A549 (cell line): ENCODE measurements around the gene UCHL5. TPM values are rescaled to one million over a fixed set of nuclear protein-coding genes. Genes with fewer than 3 reads are reported as not detected.
A peak's percentile ranks its signal among the peaks of the same experiment; 100 is the strongest.

Experiments used
- ATAC-seq, 2 experiments: fragments of 200-7000 bp in 1 of 2; fragments of >200 bp in 1 of 2; cut with Nextera tagmentation in 1 of 2; cut with Tn5 transposase in 1 of 2; 3 replicates each; pipeline versions ENCODE4 v1.8.0 to v1.9.1; 2018 to 2020; ENCODE audit warnings: mild to moderate bottlenecking in 1 of 2, moderate library complexity in 1 of 2
- CTCF ChIA-PET: fragments of 300-600 bp; sonication (Branson Sonifier 250); formaldehyde crosslinking; extraction: SDS; loops from one replicate; lab custom pipeline; 2021; ENCODE audit warnings: antibody characterized with exemption, inconsistent platforms; lab: Yijun Ruan, JAX
- POLR2A ChIA-PET: fragments of 350-600 bp; formaldehyde crosslinking; extraction: SDS; loops from one replicate; lab custom pipeline; 2021; ENCODE audit warnings: antibody characterized with exemption, inconsistent platforms; lab: Yijun Ruan, JAX
- DNase-seq, 2 experiments: peaks; one replicate each; pipeline versions ENCODE4 v3.0.0 to v3.0.0-alpha.2; 2011 to 2016; ENCODE audit warnings: low read depth in 1 of 2, low spot score in 1 of 2
- FAIRE-seq: peaks from 2 replicates; lab custom pipeline; 2011; peaks lifted over from hg19 to GRCh38; lab: Jason Lieb, UNC
- H3K27ac ChIP-seq, 2 experiments: fragments of >200 bp; sonication (Bioruptor Twin); formaldehyde crosslinking; 3 replicates each; pipeline ENCODE4 v1.5.1; 2016 to 2017
- H3K4me1 ChIP-seq: fragments of >200 bp; sonication (Bioruptor Twin); formaldehyde crosslinking; 3 replicates; pipeline ENCODE4 v1.6.1; 2016
- H3K4me2 ChIP-seq: fragments of >200 bp; sonication (Bioruptor Twin); formaldehyde crosslinking; 3 replicates; pipeline ENCODE4 v1.6.1; 2016
- H3K4me3 ChIP-seq: fragments of >200 bp; sonication (Bioruptor Twin); formaldehyde crosslinking; 3 replicates; pipeline ENCODE4 v1.5.1; 2016
- H3K9me3 ChIP-seq: fragments of >200 bp; sonication (Bioruptor Twin); formaldehyde crosslinking; 3 replicates; pipeline ENCODE4 v1.6.1; 2016
- CEBPB ChIP-seq, 2 experiments: fragments of >200 bp in 1 of 2; sonication (Bioruptor Twin) in 1 of 2; formaldehyde crosslinking in 1 of 2; IDR thresholded peaks; 2 replicates each; pipeline ENCODE4 v1.6.1; 2012 to 2016
- CTCF ChIP-seq: fragments of >200 bp; sonication (Bioruptor Twin); formaldehyde crosslinking; IDR thresholded peaks from 3 replicates; pipeline ENCODE4 v1.5.1; 2016
- EHF ChIP-seq: fragments of 250-450 bp; sonication (Bioruptor Pico); IDR thresholded peaks from 2 replicates; pipeline ENCODE4 v1.5.0; 2020; ENCODE audit warnings: mild to moderate bottlenecking
- FOSL2 ChIP-seq, 2 experiments: fragments of 450-650 bp in 1 of 2; fragments of >200 bp in 1 of 2; sonication (Bioruptor Twin) in 1 of 2; formaldehyde crosslinking; IDR thresholded peaks; 2 replicates each; pipeline versions ENCODE4 v1.5.0 to v1.6.1; 2016 to 2020; ENCODE audit warnings: mild to moderate bottlenecking in 1 of 2, moderate library complexity in 1 of 2
- FOXS1 ChIP-seq: fragments of 250-450 bp; sonication (Bioruptor Pico); IDR thresholded peaks from 2 replicates; pipeline ENCODE4 v1.5.0; 2020; ENCODE audit warnings: mild to moderate bottlenecking, moderate library complexity
- GATA3 ChIP-seq: IDR thresholded peaks from 2 replicates; pipeline ENCODE4 v1.6.1; 2012; ENCODE audit warnings: borderline replicate concordance
- HDAC2 ChIP-seq: fragments of 200-600 bp; sonication (generic); IDR thresholded peaks from 2 replicates; pipeline ENCODE4 v1.6.1; 2016
- HOXB13 ChIP-seq: fragments of 250-450 bp; sonication (Bioruptor Pico); IDR thresholded peaks from 2 replicates; pipeline ENCODE4 v1.5.0; 2020; ENCODE audit warnings: low read depth, mild to moderate bottlenecking, moderate library complexity
- HOXB5 ChIP-seq: fragments of 250-450 bp; sonication (Bioruptor Pico); IDR thresholded peaks from 2 replicates; pipeline ENCODE4 v1.5.0; 2020; ENCODE audit warnings: mild to moderate bottlenecking, moderate library complexity
- KDM1A ChIP-seq: fragments of 200-600 bp; sonication (generic); IDR thresholded peaks from 2 replicates; pipeline ENCODE4 v1.6.1; 2016; ENCODE audit warnings: low read depth, mild to moderate bottlenecking
- MYC ChIP-seq: IDR thresholded peaks from 2 replicates; pipeline ENCODE4 v1.6.1; 2012; ENCODE audit warnings: mild to moderate bottlenecking, inconsistent platforms, low read length, improper control_type of control experiment, borderline replicate concordance
- NPAS2 ChIP-seq: fragments of 250-450 bp; sonication (Bioruptor Pico); IDR thresholded peaks from 2 replicates; pipeline ENCODE4 v1.8.0; 2022; ENCODE audit warnings: mild to moderate bottlenecking, moderate library complexity, borderline replicate concordance
- PHF8 ChIP-seq: fragments of 200-600 bp; sonication (generic); IDR thresholded peaks from 2 replicates; pipeline ENCODE4 v1.6.1; 2016; ENCODE audit warnings: low read depth, mild to moderate bottlenecking, antibody characterized with exemption, moderate library complexity, borderline replicate concordance
- POLR2A ChIP-seq: IDR thresholded peaks from 2 replicates; pipeline ENCODE4 v1.6.1; 2012; ENCODE audit warnings: mild to moderate bottlenecking, low read length
- POLR2AphosphoS2 ChIP-seq: conservative IDR thresholded peaks from 2 replicates; pipeline ENCODE4 v1.6.1; 2012; ENCODE audit warnings: low read length, improper control_type of control experiment, inconsistent platforms
- RCOR1 ChIP-seq: fragments of 150-350 bp; IDR thresholded peaks from 2 replicates; pipeline ENCODE4 v1.6.1; 2014; ENCODE audit warnings: antibody characterized with exemption, low read length, low read depth
- SMC3 ChIP-seq: fragments of >200 bp; sonication (Bioruptor Twin); formaldehyde crosslinking; IDR thresholded peaks from 3 replicates; pipeline ENCODE4 v1.6.1; 2018; ENCODE audit warnings: inconsistent platforms
- TP53 ChIP-seq: fragments of 250-450 bp; sonication (Bioruptor Pico); IDR thresholded peaks from 2 replicates; pipeline ENCODE4 v1.5.0; 2021; ENCODE audit warnings: mild to moderate bottlenecking, moderate library complexity
- ZC3H11A ChIP-seq: fragments of 450-650 bp; IDR thresholded peaks from 2 replicates; pipeline ENCODE4 v1.6.1; 2014; ENCODE audit warnings: antibody characterized with exemption, mild to moderate bottlenecking
- ZFP36 ChIP-seq: fragments of 450-650 bp; IDR thresholded peaks from 2 replicates; pipeline ENCODE4 v1.6.1; 2014; ENCODE audit warnings: borderline replicate concordance; ENCODE audit not compliant: partially characterized antibody
- WGBS: methylation state at CpG from one replicate; pipeline ENCODE4 v1.1.6; 2017; ENCODE audit errors: missing lambda C conversion rate; 5-methylcytosine and 5-hydroxymethylcytosine counted together
- polyA plus RNA-seq, 4 experiments: library from polyadenylated mRNA; depleted of rRNA in 3 of 4; stranded (reverse); fragments of >200 nt; fragmentation: RNase III in 1 of 4; extraction: RNeasy Plus Mini Kit Qiagen cat#74134 plus additional on column Dnase treatment in 1 of 4; gene quantifications; 2 replicates in 3 of 4; 3 replicates in 1 of 4; pipeline ENCODE4 v1.2.3, GENCODE V29; 2011 to 2017
- TF ChIP-seq, protein P1 (sequence below): fragments of >200 bp; sonication (Bioruptor Twin); formaldehyde crosslinking; IDR thresholded peaks from 3 replicates; pipeline ENCODE4 v1.6.1; 2016

UCHL5 gene
- polyA plus RNA-seq, 2 of the 4 experiments (the other 2 are of a cell fraction): 53.0 to 68.3 TPM

GRCh38 chr1:192976576-192976975 lies 82.6 kb downstream of the UCHL5 start:
- FAIRE-seq: no peak
- Histone ChIP-seq H3K4me2 (no peak overlapping the region), H3K27ac (no peak overlapping the region), H3K4me1 (peaks cover 8% of the 10 kb centered on the region), H3K9me3 (no peaks in the 10 kb centered on the region), H3K4me3 (no peak overlapping the region)
- POLR2A ChIA-PET: no interaction called here
- no peak for DNase-seq
- CTCF ChIA-PET: no interaction called here
- 41% methylated on average over 2 of the region's 2 CpGs for WGBS
- no peak for ATAC-seq
- TF ChIP-seq HDAC2: no peak
- TF ChIP-seq HOXB13 (CRISPR knock-in tag): no peak
- no peak for TF ChIP-seq TP53 (CRISPR knock-in tag)
- no peak for TF ChIP-seq MYC
- TF ChIP-seq CEBPB (IDR thresholded peaks at IDR 0.05): no peak
- no peak for TF ChIP-seq NPAS2
- no peak for TF ChIP-seq PHF8
- TF ChIP-seq SMC3: no peak
- TF ChIP-seq POLR2AphosphoS2: no peak
- TF ChIP-seq POLR2A: no peak
- TF ChIP-seq FOXS1: no peak
- TF ChIP-seq CTCF: no peak
- TF ChIP-seq, protein P1, sequence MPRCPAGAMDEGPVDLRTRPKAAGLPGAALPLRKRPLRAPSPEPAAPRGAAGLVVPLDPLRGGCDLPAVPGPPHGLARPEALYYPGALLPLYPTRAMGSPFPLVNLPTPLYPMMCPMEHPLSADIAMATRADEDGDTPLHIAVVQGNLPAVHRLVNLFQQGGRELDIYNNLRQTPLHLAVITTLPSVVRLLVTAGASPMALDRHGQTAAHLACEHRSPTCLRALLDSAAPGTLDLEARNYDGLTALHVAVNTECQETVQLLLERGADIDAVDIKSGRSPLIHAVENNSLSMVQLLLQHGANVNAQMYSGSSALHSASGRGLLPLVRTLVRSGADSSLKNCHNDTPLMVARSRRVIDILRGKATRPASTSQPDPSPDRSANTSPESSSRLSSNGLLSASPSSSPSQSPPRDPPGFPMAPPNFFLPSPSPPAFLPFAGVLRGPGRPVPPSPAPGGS: no peak
- no peak for TF ChIP-seq RCOR1
- TF ChIP-seq EHF (CRISPR knock-in tag): no peak
- no peak for TF ChIP-seq GATA3
- TF ChIP-seq ZC3H11A: no peak

DNA sequence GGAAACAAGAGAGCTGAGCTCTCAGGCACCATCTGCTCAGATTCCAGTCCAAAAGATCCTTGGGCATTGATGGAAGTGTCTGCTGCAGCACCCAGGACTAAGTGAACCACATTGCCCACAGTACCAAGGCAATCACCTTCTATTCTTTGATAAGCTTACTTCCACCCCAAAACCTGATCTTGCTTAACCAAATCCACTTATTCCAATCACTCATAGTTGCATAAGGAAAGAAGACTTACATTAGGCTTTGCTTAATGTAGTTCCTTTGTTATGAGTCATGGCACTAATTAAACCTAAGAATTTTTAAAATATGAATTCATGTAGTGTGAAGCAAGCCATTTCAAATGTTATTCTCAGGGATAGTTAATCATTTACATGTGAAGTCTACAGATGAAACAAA lies 84.5 kb downstream of the UCHL5 start:
- Histone ChIP-seq H3K4me2 (peak overlapping the region; percentile 2; the same call in 1 of the 3 replicates), H3K27ac (peak overlapping the region in 1 of 2 experiments; percentile 9; a peak in 1 of 6 replicates), H3K4me3 (no peak overlapping the region), H3K9me3 (no peaks in the 10 kb centered on the region), H3K4me1 (peaks cover 8% of the 10 kb centered on the region)
- ATAC-seq (no peak), FAIRE-seq (no peak), DNase-seq (no peak)
- ChIA-PET POLR2A (no interaction called here), CTCF (interaction anchor here (1.2 kb wide), 1 partner anchor 168 kb away, joined by 3 read pairs; no protein-coding TSS in a partner anchor)
- TF ChIP-seq CTCF (no peak), ZFP36 (no peak), FOSL2 (IDR thresholded peaks at IDR 0.05) (no peak), FOSL2 (CRISPR knock-in tag; IDR thresholded peaks at IDR 0.05) (0 out of 2 replicates have a peak, but pooled peaks have one; percentile 13), KDM1A (no peak), HOXB5 (CRISPR knock-in tag) (no peak), RCOR1 (no peak), MYC (no peak), PHF8 (no peak)
